ENCODE measurements around the gene RPL38.
A peak's percentile ranks its signal among the peaks of the same experiment; 100 is the strongest.

RPL38 gene

DNA sequence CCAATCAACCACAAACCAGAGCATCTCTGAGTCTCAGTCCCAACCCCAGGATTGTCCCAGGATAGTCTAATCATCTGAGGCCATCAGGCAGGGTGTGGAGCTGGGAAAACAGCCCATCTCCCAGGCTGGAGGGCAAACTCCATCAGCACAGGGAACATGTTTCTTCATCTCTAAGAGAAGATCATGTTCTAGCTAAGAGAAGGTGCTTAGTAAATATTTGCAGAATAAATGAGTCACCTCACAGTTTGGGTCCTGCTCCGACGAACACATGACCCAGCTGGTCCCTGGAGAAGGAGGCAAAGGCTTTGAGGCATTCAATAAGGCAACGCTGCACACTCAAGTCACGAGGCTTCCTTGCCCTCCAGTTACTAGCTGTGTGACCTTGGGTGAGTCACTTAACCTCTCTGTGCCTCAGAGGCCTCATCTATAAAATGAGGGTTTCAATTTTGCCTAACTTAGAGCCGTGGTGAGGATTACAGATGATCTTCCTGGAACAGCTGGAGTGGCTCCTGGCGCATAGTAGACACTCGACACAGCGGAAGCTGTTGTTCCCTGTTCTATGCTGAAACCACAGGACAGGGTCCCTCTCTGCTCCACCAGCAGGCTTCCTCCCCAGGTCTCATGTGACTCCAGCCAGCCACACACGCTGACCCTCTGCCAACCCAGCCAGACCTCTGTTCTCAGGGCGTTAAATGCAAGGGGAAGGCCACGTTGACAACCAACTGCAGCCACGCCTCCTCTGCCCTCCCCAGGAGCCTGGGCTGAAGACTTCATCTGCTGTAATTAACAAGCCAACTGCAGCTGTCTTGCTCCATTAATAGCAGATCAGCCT is 10.3 kb upstream of the RPL38 start:
- no peaks in the 10 kb centered on the region for H3K36me3 ChIP-seq (ENCODE audit: insufficient read depth, low read length)
- H3K4me1 ChIP-seq (ENCODE audit: insufficient read depth, low read length), result peaks cover 4% of the 10 kb centered on the region; the same call in 1 of the 2 replicates
- H3K9me3 ChIP-seq (ENCODE audit: control insufficient read depth, insufficient read depth, low read length), result no peaks in the 10 kb centered on the region
- H3K9ac ChIP-seq (ENCODE audit: low read depth, low read length), result no peak overlapping the region

DNA sequence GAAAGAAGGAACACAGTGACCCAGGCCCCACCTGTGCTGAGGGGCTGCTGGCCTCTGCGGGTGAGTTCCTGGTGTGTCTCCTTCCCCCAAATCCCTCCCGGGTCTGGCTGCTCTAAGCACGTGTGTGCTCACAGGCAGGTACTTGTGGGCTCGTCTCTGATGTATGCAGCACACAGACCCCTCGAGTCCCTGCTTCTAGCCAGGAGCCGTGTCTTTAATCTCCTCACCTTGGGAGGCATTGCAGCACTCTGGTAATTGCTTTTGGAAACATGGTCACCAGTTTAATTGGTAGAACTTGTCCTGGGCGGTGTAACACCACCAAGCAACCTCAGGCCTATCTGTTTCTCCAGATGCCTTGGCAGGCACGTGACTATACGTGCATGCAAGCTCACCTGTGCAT is 8.8 kb upstream of the RPL38 start:
- Histone ChIP-seq H3K36me3 (ENCODE audit: insufficient read depth, low read length) (no peaks in the 10 kb centered on the region), H3K9me3 (ENCODE audit: control insufficient read depth, insufficient read depth, low read length) (no peaks in the 10 kb centered on the region), H3K4me1 (ENCODE audit: insufficient read depth, low read length) (peaks cover 4% of the 10 kb centered on the region; the same call in 1 of the 2 replicates), H3K9ac (ENCODE audit: low read depth, low read length) (no peak overlapping the region)

DNA sequence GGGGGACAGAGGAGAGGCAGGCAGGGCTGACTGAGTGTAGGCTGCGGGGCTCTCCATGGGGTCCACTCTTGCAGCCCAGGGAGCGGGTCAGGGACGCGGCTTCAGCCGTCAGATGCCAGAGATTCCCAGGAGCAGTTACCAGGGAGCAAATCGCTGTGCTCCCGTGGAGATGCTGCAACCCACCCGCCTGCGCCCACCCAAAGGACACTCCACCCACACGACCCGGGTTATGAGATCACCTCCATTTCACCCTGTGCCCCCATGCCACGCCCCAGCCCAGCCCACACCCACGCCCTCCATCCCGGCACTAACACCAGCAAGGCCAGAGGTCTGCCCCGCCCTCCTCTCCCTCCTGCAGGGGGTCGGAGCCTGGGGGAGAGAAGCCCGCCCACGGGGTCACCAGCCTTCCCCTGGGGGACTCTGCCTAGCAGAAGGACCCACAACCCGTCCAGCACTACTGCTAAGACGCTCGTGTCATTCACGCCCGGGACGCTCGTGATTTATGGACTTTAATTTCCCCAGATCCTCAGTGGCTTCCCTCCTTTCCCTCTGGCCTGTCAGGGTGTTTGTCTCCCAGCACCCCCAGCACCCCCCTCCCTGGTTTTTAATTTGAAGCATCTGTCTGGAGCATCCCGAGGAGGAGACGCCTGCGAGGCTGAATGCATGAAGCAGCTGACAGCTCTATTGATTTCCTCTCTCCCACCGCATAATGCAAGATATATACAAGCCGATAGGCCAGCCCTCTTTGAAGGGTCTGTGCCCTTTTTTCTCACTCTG is 6.7 kb upstream of the RPL38 start:
- Histone ChIP-seq H3K9ac (ENCODE audit: low read depth, low read length) (no peak overlapping the region), H3K4me1 (ENCODE audit: insufficient read depth, low read length) (peaks cover 4% of the 10 kb centered on the region; the same call in 1 of the 2 replicates)

DNA sequence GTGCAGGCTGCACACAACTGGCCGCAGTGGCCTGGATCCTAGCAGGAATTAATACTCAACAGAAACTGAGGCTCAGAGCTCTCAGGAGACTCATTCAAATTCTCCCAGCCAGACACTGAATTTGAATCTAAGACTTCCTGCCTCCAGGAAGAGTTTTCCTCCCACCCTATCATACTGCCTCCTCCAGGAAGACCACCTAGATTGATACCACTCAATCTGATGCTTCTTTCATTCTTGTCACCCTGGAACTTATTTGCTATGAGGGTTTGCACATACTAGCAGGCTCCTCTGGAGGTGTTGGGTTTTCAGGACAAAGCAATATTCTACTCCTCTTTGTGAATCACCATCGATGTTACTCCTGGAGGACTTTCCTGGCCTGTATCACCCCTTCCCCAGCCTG is 5.7 kb upstream of the RPL38 start:
- Histone ChIP-seq H3K36me3 (ENCODE audit: insufficient read depth, low read length) (no peaks in the 10 kb centered on the region), H3K4me1 (ENCODE audit: insufficient read depth, low read length) (peaks cover 6% of the 10 kb centered on the region; the same call in 1 of the 2 replicates), H3K9me3 (ENCODE audit: control insufficient read depth, insufficient read depth, low read length) (no peaks in the 10 kb centered on the region), H3K9ac (ENCODE audit: low read depth, low read length) (no peak overlapping the region)

More for the DNA sequence above, 6.7 kb upstream of the RPL38 start:
- Histone ChIP-seq H3K36me3 (ENCODE audit: insufficient read depth, low read length) (no peaks in the 10 kb centered on the region), H3K9me3 (ENCODE audit: control insufficient read depth, insufficient read depth, low read length) (no peaks in the 10 kb centered on the region)

DNA sequence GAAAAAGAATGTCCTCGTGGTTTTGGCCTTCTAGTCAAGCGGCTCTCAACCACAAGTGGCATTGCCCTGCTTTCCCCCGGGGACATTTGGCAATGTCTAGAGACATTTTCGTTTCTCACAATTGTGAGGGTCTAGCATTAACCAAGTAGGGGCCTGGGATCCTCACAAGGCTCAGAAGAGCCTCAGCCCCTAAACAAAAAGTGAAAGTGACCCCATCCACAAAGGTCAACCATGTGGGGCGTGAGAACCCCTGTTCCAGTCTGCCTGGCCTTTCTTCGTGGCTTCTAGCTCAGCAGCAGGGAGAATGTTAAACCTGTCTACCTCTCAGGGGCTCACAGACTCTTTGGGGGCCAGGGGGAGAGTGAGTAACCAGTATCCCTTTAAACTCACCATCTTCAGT is 4.8 kb upstream of the RPL38 start:
- peaks cover 8% of the 10 kb centered on the region; the same call in 1 of the 2 replicates for H3K4me1 ChIP-seq (ENCODE audit: insufficient read depth, low read length)
- no peak overlapping the region for H3K9ac ChIP-seq (ENCODE audit: low read depth, low read length)
- no peaks in the 10 kb centered on the region for H3K36me3 ChIP-seq (ENCODE audit: insufficient read depth, low read length)
- H3K9me3 ChIP-seq (ENCODE audit: control insufficient read depth, insufficient read depth, low read length), result no peaks in the 10 kb centered on the region

DNA sequence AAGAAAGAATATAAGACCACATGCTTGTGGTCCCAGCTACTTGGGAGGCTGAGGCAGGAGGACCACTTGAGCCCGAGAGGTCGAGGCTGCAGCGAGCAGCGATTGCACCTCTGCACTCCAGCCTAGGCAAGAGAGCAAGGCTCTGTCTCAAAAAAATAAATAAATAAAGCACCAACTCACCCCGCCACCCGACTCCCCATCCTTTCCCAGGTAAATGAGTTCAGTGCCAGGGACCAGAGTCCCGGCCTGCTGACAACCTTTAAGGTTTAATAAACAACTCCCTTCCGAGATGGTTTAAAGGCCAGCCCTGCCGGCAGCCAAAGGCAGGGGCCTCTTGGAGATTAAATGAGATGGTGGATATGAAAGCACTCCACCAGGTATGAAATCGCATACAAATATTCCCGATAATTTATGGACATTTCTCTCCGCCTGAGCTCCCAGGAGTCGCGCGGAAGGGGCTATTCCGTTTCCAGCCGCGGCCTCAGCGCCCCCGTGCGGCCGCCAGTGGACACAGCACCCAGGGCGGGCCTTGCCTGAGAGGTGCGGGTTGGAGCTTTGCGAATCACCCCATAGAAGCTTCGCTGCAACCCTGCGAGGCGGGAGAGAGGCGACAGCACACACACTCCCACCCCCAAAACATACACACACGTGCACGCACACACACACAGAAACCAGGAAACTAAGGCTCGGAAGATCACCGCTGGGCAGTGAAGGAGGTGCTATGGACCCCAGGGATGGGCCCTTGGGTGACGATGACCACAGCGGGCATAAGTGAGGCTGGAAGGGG is 4.0 kb upstream of the RPL38 start:
- H3K36me3 ChIP-seq (ENCODE audit: insufficient read depth, low read length), result peaks cover 6% of the 10 kb centered on the region; the same call in 1 of the 2 replicates
- no peaks in the 10 kb centered on the region for H3K9me3 ChIP-seq (ENCODE audit: control insufficient read depth, insufficient read depth, low read length)
- peak overlapping the region; percentile 36; the same call in 1 of the 2 replicates for H3K9ac ChIP-seq (ENCODE audit: low read depth, low read length)
- H3K4me1 ChIP-seq (ENCODE audit: insufficient read depth, low read length), result peaks cover 8% of the 10 kb centered on the region; the same call in 1 of the 2 replicates

DNA sequence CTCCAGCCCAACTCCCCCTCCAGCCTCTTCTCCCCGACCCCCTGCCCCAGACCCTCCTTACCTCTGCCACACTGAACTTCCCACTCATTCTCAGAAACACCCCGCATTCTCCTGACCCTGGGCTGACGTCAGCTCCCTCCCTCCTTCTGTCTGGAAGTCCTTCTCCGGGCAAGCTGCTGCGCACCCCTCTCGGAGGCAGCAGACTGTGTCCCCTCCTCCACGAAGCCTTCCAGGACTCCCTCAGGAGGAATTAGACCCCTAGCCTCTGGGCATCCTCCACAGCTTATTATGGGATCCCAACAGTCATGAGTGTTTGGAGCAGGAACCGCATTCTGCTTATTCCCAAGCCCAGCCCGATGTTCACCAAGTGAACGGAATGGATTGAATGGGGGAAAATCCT is 3.4 kb upstream of the RPL38 start:
- Histone ChIP-seq H3K36me3 (ENCODE audit: insufficient read depth, low read length) (peaks cover 11% of the 10 kb centered on the region), H3K9ac (ENCODE audit: low read depth, low read length) (peak overlapping the region; percentile 36; the same call in 1 of the 2 replicates), H3K4me1 (ENCODE audit: insufficient read depth, low read length) (peaks cover 12% of the 10 kb centered on the region), H3K9me3 (ENCODE audit: control insufficient read depth, insufficient read depth, low read length) (no peaks in the 10 kb centered on the region)

DNA sequence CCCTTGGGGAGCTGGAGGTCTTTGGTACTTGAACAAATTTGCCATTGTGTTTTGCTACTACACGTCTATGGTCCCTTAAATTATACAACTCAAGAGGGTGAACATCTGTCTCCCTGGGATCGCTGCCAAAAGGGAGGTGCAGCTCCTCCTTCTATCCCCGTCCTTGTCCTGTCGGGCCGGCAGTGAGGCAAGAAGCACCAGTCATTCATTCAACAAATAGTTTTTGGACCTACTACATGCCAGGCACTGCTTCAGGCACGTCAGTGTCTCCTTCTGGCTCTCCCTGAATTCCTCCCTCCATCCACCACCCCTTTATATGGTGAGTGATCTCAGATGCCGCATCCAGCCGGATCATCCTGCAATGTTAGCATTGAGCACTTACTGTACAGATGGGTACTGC is 2.2 kb upstream of the RPL38 start:
- Histone ChIP-seq H3K4me1 (ENCODE audit: insufficient read depth, low read length) (peaks cover 17% of the 10 kb centered on the region), H3K36me3 (ENCODE audit: insufficient read depth, low read length) (peaks cover 20% of the 10 kb centered on the region), H3K9me3 (ENCODE audit: control insufficient read depth, insufficient read depth, low read length) (no peaks in the 10 kb centered on the region), H3K9ac (ENCODE audit: low read depth, low read length) (no peak overlapping the region)

DNA sequence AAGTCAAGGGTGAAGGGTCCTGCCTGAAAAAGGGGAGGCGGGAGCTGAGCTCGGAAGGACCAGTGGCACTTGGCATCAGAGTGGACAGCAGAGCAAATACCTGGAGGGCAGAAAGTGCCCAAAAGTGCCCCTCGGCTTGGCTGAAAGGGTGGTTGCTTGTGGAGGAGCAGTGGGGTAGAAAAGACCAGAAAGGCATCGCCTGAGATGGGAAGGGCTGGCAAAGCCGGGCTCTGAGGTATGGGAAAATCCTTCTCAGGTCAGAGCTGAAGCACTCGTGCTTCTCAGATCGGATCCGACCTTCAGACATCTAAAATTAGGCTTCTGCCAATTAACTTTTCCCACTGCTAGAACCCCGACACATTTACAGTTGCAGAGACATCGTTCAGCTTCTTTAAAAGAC is 1.5 kb upstream of the RPL38 start:
- H3K9me3 ChIP-seq (ENCODE audit: control insufficient read depth, insufficient read depth, low read length), result no peaks in the 10 kb centered on the region
- H3K4me1 ChIP-seq (ENCODE audit: insufficient read depth, low read length), result peaks cover 14% of the 10 kb centered on the region
- no peak overlapping the region for H3K9ac ChIP-seq (ENCODE audit: low read depth, low read length)
- H3K36me3 ChIP-seq (ENCODE audit: insufficient read depth, low read length), result peaks cover 23% of the 10 kb centered on the region

DNA sequence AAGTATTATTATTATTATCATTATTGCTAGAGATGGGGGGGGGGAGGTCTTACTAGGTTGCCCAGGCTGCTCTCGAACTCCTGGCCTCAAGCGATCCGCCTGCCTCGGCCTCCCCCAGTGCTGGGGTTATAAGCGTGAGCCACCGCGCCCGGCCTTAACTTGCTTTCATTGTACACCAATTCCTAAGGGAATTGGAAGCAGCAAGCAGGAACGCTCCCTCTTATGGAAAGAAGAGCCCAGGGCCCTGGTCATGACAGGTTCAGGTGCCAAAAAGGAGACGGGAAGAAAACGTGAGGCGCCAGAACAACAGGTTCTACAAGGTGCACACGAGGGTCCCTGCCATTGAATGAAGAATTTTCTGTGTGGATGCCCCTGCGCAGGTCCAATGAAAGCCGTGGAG is 540 bp upstream of the RPL38 start:
- H3K36me3 ChIP-seq (ENCODE audit: insufficient read depth, low read length), result peaks cover 30% of the 10 kb centered on the region
- H3K9me3 ChIP-seq (ENCODE audit: control insufficient read depth, insufficient read depth, low read length), result no peaks in the 10 kb centered on the region
- peak overlapping the region; percentile 48 for H3K9ac ChIP-seq (ENCODE audit: low read depth, low read length)
- peaks cover 14% of the 10 kb centered on the region for H3K4me1 ChIP-seq (ENCODE audit: insufficient read depth, low read length)

DNA sequence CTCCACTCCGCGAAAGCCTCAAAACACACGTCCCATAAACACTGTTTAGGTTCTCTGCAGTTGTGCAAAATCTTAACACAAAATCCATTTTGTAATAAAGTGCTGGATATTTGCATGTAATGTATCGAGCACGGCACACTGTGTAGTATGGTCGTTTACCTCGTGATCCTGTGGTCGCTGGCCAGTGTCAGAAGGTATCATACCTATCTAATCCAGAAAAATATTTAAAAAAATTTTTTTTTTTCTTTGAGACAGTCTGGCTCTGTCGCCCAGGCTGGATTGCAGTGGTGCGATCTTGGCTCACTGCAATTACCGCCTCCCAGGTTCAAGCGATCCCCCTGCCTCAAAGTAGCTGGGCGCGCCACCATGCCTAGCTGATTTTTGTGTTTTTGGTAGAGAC is 996 bp downstream of the RPL38 start:
- Histone ChIP-seq H3K36me3 (ENCODE audit: insufficient read depth, low read length) (peaks cover 44% of the 10 kb centered on the region), H3K4me1 (ENCODE audit: insufficient read depth, low read length) (peaks cover 14% of the 10 kb centered on the region)

DNA sequence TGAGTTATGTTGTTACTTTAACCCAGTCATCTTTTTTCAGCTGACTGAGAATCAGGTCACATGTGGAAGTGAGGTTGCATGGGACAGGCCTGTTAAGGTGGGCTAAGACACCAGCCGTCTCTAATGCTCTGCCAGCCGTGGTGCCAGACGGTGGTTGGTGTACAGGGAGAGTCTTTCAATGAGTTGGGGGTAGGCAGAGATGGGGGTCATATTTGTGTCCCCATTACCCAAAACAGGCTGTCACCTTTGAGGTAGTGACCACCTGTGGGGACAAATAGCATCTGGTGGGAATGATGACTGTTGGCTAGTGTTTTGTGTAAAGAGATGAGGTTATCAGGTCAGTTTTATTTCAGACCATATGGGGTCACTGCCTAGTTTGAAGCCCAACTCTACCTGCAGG is 1.8 kb downstream of the RPL38 start:
- Histone ChIP-seq H3K9ac (ENCODE audit: low read depth, low read length) (peak overlapping the region; percentile 87; the same call in 1 of the 2 replicates), H3K9me3 (ENCODE audit: control insufficient read depth, insufficient read depth, low read length) (no peaks in the 10 kb centered on the region), H3K4me1 (ENCODE audit: insufficient read depth, low read length) (peaks cover 16% of the 10 kb centered on the region), H3K36me3 (ENCODE audit: insufficient read depth, low read length) (peaks cover 45% of the 10 kb centered on the region)

More for the DNA sequence above, 996 bp downstream of the RPL38 start:
- peak overlapping the region; percentile 87 for H3K9ac ChIP-seq (ENCODE audit: low read depth, low read length)
- H3K9me3 ChIP-seq (ENCODE audit: control insufficient read depth, insufficient read depth, low read length), result no peaks in the 10 kb centered on the region

DNA sequence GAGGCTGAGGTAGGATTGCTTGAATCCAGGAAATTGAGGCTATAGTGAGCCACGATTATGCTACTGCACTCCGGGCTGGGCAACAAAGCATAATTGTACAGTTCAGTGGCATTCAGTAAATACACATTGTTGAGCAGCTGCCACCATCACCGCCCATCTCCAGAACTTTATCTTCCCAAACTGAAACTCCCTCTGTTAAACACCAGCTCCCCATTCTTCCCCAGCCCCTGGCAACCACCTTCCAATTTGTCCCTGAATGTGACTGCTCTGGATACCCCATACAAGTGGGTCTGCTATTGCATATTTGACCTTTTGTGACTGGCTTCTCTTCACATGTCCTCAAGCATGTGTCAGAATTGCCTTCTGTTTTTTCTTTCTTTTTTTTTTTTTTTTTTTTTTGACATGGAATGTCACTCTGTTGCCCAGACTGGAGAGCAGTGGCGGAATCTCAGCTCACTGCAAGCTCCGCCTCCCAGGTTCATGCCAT is 2.9 kb downstream of the RPL38 start:
- Histone ChIP-seq H3K36me3 (ENCODE audit: insufficient read depth, low read length) (peaks cover 45% of the 10 kb centered on the region), H3K9ac (ENCODE audit: low read depth, low read length) (no peak overlapping the region), H3K9me3 (ENCODE audit: control insufficient read depth, insufficient read depth, low read length) (no peaks in the 10 kb centered on the region), H3K4me1 (ENCODE audit: insufficient read depth, low read length) (peaks cover 25% of the 10 kb centered on the region)

Measured in ES-I3 (cell line).